Epidermal melanocyte (primary cell): ENCODE measurements around the gene HIPK2.

Source experiments
- DNase-seq: peaks from one replicate; pipeline ENCODE4 v3.0.0; 2011; ENCODE audit warnings: low spot score; ENCODE audit not compliant: insufficient read length

HIPK2 gene

GRCh38 chr7:139737221-139738100, 40.3 kb downstream of the HIPK2 start:
- no peak for DNase-seq

- DNase-seq: no peak
Observed at GRCh38 chr7:139735912-139736595, 41.7 kb downstream of the HIPK2 start.

DNA sequence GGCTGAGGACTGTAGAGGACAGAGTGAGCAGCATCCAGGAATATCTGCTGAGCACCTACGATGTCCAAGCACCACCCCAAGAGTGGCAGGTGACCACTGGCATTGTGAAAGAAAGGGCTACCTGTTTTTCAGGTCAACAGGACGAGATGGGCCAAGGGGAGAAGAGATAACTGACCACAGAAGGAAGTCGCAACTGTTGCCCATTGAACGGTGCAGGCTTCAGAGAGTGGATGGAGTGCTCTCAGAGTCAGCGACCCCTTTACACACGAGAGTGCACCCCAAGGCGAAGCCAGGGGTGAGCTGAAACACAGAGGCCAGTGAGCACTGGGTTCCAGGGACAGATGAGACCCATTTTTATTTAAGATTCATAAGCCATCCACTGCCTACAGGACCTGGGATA, 42.3 kb downstream of the HIPK2 start:
- no peak for DNase-seq

- no peak for DNase-seq
Observed at GRCh38 chr7:139734395-139734794, 43.4 kb downstream of the HIPK2 start.

DNA sequence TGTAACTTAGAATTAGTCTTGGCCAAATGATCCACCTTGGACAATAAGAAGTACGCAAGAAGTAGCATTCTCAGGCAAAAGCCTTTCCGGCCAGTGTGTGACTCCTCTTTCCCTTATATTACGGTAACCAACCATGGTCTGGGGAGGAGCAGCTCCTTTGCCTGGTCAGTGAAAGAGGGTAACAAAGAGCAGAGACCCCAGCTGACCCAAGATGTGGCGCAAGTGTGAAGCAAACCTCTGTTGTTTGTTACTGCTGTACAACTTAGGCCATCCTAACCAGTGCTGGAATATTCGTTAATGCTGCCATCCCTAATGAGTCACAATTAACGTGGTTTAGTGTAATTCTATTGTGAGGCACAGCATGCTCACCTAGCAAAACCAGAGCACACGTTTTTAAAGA, 44.0 kb downstream of the HIPK2 start:
- no peak for DNase-seq

DNA sequence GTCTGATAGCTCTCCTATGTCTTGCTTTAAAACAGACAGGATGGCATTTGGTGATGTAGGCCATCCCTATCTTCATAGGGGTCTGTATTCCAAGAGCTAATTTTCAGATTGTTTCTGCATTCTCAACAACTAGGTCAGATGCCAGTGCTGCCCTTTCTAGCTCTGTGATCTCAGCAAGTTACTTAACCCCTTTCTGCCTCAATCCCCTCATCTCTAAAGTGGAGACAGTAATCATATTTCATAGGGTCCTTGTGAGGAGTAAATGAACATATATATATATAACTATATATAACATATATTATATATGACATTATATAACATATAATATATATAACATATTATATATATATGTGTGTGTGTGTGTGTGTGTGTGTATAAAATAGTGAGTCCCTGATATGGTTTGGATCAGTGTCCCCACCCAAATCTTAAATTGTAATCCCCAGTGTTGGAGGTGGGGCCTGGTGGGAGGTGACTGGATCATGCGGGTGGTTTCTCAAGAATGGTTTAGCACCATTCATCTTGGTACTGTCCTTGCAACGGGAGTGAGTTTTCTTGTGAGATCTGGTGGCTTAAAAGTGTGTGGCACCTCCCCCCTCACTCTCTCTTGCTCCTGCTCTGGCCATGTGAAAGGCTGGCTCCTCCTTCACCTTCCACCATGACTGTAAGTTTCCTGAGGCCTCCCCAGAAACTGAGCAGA, 45.2 kb downstream of the HIPK2 start:
- DNase-seq: no peak

DNA sequence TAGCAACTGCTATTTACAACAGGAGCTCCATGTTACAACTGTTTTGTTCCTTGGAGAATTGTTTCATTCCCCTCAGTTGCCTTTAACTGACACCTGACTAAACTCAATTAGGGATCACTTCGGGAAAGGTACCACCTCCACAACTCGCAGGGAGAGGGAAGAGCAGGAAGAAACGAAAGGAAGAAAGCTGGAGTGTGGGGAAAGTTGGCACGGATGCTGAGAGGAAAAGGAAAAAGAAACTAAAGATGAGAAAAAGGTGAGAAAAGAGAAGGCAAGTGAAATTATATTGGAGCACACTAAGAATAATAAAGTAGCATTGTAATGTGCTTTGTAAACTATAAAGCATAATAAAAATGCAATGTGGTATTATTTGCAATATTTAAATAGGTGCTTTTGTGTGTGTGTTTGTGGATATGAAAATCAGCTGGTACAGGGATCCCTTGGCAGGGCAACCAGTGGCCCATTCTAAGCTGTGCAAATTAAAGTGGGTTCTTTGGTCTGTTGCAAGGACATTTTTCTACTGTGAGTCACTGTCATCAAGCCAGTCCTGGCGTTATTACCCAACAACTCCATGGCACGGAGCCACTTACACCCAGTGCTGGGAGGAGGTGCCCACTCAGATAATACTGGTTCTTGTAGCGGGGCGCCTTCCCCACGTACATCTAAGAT, 45.9 kb downstream of the HIPK2 start:
- DNase-seq: no peak

GRCh38 chr7:139730746-139731612, 46.8 kb downstream of the HIPK2 start:
- no peak for DNase-seq

GRCh38 chr7:139728203-139728602, 49.6 kb downstream of the HIPK2 start:
- no peak for DNase-seq

GRCh38 chr7:139727151-139727705, 50.6 kb downstream of the HIPK2 start:
- no peak for DNase-seq

DNA sequence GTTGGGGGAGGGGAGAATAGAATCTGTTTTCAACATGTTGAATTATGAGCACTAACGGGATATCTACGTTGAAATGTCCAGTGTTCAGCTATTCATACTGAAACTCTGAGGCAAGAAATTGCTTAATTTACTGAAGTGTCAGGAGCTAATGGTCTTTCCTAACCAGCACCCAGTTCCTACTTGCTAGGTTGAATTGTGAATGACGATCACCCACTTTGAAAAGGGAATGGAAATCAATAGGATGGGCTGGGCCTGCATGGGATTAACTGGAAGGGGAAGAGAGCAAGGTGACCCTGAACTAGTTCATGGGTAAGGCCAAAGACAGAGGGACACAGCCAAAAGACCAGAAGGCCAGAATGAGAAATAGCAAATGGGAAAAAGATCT, 51.3 kb downstream of the HIPK2 start:
- no peak for DNase-seq

DNA sequence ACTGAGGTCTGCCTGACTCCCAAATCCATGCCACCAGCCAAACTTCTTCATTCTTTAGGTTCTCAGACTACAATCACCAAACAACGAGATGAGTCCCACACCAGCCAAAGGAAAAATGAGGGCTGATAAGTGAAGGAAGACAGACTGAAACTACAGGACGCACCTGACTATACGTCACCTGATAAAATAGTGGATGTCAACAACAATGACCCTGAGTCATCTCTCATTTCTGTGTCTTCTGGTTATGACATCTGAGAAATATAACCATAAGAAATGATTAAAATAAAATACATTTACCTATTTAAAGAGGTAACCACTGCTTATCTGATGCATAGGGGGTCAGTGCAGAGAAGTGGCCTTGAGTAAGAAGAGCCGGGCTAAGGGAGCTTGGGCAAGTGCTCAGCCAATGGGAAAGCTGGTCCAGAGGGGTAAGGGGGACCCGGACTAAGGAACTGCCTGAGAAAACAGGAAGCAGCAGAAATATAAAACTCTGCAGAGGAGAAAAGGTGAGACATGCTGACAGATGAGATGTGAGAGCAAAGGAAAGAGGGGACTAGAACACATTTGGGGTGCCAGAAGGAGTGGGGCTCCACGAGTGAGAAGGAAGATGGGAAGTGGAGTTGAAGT, 51.8 kb downstream of the HIPK2 start:
- no peak for DNase-seq

DNA sequence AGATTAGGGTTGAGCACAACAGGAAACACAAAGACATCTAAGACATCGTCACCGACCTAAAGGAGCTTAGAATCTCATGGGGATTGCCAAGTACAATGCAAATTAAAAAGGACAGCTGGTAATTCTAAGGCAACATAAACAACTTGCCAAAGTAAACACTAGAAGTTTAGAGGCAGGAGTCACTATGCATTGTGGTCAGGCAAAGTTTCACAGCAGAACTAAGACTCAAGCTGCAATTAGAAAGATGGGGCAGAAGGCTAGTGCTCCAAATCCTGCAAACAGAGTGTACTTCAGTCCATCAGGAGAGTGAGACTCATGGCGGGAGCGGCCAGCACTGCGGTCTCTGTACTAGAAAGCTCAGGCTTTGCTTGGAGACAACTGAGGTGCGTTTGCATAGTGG, 52.7 kb downstream of the HIPK2 start:
- DNase-seq: no peak

GRCh38 chr7:139722604-139723003, 55.2 kb downstream of the HIPK2 start:
- DNase-seq: no peak

DNA sequence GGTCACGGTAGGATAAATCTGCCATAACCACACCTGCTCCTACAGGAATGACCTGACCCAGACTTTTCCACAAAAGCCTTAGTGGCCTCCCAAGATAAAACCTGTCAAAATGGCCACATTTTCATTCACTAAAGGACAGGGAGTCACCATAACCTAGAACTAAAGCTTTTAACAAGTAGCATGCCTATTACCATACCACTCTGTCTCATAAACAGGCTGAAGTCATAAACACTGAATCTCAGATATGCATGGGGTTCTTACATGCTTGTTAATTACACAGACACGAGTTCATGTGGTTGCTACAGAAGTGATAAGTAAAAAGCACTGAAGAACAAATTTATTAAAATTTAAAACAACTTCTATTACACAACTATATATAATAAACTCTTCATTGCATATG, 56.0 kb downstream of the HIPK2 start:
- no peak for DNase-seq

DNA sequence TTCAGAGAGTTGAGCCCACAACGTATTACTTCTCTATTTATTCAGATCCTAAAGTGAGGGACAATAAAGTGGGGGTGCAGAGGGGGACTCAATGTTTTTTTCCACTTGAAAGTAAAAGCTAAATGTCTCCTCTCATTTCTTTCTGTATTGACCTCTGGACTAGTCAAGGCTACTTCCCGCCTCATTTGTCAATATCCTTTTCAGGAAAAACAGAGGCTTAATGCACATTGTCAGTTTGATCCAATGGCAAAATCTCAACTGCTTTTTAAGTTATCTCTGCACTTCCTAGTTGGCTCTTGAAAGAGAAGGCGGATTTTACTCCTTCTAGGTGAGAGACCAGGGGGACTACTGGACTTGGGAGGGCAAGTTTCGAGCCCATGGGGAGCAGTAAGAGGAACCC, 56.4 kb downstream of the HIPK2 start:
- DNase-seq: no peak

DNA sequence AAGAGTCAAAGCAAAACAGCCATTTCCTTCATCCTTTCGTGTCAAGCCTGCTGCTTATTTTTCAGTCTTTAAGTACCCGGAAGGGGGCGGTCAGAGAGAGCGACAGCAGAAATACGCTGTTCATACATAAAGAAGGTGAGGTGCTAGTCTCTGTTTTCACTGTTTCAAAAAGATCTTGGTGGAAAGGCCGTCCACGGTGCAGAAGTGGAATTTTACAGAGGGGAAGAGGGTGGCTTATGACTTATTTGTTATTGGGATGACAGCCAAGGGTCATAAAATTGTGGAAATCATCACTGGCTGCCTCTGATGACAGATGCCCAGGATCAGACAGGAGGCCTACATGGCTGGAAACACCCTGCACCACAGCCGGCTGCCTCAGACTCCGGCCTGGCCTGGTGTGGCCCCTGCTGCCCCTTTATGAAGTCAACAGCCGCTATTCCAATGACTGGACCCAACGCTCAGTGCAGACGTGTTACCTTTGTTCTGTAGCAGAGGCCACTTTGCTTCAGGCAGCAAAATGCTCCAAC, 57.0 kb downstream of the HIPK2 start:
- DNase-seq: no peak

- no peak for DNase-seq
Observed at GRCh38 chr7:139720186-139720585, 57.6 kb downstream of the HIPK2 start.

- DNase-seq: no peak
Observed at GRCh38 chr7:139718859-139719258, 58.9 kb downstream of the HIPK2 start.

GRCh38 chr7:139718141-139718540, 59.7 kb downstream of the HIPK2 start:
- DNase-seq: no peak
